ENCODE results near the gene ANKFY1.

Gene ANKFY1

GRCh38 chr17:4178651-4179050 lies 85.1 kb downstream of the ANKFY1 start:
- no peak for DNase-seq

DNA sequence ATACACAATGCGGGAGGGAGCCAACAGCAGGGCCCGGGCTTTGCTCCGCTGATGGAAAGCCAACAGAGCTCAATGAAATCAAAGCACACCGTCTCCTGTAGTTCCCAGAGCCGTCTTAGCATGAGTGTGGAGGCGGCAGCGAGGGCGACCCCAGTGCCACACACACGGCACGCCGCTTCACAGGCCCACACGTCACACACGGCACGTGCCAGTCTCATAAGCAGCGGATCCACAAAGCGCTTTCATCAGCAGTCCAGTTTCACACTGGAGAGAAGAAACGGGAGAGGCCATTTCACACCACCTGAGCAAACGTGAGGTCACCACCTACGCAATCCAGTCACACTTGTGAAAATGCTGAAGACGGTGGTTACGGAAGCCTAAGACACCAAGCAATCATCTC lies 86.0 kb downstream of the ANKFY1 start:
- no peak for DNase-seq

GRCh38 chr17:4176808-4177472 lies 86.8 kb downstream of the ANKFY1 start:
- no peak for DNase-seq

DNA sequence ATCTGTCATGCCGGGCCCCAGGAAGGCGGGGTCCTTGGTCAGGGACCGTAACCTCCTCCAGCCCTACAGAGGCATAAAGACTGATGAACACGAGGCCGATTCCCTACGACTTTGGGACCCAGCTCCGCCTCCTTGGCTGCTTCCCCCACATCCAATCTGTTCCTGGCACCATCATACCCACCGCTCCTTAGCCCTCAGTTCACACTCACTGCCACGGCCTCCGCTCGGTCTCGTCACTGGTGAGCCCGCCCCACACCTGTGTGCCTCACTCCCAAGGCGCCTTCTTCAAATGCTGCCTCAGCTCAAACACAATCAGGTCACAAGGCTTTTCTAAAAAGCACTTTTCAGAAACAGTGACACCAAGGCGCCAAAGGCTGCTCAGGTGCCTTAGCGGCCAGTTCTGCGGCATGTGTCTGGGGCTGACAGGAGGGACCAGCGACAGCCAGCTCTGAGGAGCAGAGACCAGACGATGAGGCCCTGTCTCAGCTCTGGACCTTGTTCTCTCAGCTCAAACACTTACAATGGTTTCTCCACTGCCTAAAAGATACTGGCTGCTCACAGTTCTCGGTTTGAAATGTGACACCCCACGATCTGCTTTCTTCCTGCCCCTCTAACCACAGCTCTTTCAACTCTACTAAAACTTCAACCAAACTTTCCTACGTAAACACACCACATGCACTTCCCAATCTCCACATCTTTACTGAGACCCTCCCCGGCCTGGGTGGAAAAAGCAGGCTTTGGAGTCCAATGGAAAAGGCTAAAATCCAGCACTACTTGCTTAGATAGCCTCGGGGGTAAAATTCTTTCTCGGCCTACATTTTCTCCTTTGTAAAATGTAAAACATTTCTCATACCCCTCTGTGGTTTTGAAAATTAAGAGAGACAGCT lies 87.6 kb downstream of the ANKFY1 start:
- no peak for DNase-seq

DNA sequence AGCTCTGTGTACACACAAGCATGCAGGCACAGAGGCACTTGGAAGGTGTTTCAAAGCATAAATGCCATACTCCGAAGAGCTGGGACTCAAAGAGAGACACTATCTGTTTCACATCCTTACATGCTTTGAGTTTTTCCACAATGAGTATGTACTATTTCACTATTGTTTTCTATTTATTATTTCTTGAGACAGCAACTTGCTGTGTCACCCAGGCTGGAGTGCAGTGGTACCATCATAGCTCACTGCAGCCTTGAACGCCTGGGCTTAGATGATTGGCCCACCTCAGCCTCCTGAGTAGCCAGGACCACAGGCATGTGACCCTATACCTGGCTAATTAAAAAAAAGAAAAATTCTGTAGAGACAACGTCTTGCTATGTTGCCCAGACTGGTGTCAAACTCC lies 89.2 kb downstream of the ANKFY1 start:
- DNase-seq = no peak

DNA sequence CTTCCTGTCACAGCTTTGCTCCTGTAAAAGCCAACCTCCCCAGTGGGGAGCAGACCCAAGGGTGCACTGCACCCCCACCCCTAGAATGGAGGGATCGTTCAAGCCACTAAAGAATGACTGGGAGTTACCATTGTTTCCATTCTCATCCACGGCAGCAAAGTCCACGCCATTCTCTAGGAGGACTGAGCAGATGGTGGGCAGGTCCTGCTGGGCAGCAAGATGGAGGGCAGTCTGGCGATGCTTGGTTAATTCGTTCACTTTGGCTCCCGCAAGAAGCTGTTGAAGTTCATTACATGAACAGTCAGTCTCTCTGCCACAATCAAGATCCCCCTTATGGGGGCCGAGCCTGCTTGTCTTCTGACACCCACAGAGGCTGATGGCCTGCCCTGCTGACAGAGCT lies 90.0 kb downstream of the ANKFY1 start:
- peak in 2 of 14 donors; percentile 13 to 72 for DNase-seq

DNA sequence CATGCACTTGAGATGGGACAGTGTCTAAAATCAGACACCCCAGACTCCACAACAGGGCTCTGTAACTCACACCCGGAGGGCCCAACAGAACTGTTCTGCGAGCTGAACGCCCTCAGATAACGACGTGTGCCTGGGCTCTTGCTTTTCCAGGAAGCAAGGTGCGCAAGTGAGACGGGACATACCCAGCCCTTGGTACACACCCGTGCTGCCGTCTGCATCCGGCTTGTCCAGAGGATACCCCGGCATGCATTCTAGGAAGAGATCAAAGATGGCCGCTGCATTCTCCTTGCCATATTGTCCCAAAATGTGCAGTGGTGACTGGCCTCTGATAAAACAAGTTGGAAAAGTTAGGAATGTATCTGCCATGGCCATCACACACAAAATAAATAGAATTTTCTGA lies 91.4 kb downstream of the ANKFY1 start:
- DNase-seq = no peak

DNA sequence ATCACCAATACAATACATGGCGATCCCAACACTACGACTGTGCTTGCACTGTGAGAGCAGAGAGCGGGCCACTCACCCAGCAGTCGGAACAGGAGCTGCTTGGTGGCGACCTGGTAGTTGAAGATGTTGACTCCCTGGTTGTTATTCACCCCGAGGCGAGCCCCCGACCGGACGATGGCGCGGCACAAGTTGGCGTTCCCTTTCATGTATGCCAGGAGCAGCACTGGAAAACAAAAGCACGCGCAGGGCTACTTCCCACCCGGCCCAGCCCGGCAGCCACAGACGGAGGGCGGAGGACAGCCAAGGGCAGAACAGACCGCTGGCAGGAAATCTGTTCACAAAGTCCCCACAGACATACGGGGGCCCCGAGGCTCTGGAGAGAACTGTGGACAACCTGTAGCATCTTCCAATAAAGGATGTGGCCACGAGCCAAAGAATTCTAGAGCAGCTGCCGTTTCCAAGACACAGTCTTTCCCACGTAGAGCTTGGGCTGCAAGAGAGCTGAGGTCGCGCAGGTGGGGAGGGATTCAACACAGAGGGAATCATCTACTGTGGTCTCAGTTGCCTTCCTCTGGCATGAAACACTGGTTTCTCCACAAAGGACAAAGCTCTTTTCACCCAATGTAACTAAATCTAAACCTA lies 93.0 kb downstream of the ANKFY1 start:
- no peak for DNase-seq

DNA sequence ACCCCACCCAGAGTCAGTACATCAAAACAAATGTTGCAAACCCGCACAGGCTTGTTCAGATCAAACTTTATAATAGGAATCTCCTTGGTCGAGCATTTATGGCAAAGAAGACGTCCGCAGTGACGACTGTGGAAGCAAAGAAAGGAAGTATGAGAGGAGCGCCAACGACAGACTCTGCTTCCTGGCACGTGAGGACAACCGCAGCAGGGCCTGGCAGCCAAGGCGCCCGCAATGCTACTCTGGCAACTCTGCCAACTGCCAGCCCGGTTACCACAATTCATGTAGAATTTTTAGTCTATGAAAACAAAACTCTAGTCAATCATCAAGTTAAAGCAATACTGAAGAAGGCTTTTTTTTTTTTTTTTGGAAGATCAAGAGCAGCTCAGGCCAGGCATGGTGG lies 96.0 kb downstream of the ANKFY1 start:
- DNase-seq = peak in 1 of 14 donors; percentile 58

- DNase-seq = no peak
These were observed 97.4 kb downstream of the ANKFY1 start for GRCh38 chr17:4166419-4166818.

DNA sequence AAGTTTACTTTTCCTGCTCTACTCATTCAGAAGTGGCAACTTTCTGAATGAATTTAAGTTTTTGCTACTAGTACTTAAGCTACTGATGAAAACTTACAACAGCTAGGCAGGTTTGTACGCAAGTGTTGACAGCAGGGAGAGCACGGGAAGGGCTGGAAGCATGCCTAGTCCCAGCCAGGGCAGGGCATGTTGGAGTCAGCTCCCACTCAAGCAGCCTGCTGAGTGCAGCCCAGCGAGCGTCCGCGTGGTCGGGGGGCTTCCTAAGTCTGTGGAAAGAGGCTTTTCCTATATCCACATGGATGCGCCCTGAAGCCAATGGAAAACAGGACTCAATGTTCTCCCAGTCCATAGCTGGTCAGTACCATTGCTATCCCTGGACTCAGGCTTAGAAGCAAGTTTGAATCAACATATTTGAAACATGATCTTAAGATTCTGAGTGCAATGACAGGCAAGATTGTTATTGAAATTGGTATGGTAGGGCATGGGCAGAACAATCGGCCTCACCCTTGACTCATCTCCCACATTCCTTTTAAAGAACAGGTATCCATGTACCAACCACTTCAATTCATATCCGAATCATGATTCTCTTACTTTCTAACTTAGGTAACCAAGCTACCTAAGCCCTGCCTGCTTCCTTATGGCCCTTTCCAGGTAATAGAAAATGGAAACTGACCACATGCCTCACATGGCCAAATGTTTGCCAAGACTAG lies 98.3 kb downstream of the ANKFY1 start:
- DNase-seq = no peak

- DNase-seq = peak in 1 of 14 donors; percentile 9
These were observed 99.8 kb downstream of the ANKFY1 start for GRCh38 chr17:4163951-4164350.

GRCh38 chr17:4162775-4163466 lies 100.9 kb downstream of the ANKFY1 start:
- peak in 1 of 14 donors; percentile 3 for DNase-seq

- DNase-seq = no peak
These were observed 101.5 kb downstream of the ANKFY1 start for GRCh38 chr17:4162321-4162720.

- peak in 3 of 14 donors; percentile 15 to 49 (median 20) for DNase-seq
These were observed 101.8 kb downstream of the ANKFY1 start for GRCh38 chr17:4161967-4162305.

- peak in 1 of 14 donors; percentile 49 for DNase-seq
These were observed 102.4 kb downstream of the ANKFY1 start for GRCh38 chr17:4161192-4161966.

DNA sequence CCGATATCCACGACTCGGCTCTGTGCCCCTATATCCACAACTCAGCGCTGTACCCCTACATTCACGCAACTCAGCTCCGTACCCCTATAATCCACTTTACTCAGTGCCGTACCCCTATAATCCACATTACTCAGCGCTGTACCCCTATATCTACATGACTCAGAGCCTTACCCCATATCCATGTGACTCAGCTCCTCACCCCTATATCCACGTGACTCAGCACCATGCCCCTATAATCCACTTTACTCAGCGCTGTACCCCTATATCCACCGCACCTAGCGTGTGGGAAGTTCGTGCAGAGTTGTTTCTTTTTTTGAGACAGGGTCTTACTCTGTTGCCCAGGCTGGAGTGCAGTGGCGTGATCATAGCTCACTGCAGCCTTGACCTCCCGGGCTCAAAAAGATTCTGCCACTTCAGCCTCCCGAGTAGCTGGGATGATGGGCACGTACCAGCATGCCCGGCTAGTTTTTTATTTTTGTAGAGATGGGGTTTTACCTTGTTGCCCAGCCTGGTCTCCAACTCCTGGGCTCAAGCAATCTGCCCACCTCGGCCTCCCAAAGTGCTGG lies 103.4 kb downstream of the ANKFY1 start:
- DNase-seq = no peak

- no peak for DNase-seq
These were observed 104.0 kb downstream of the ANKFY1 start for GRCh38 chr17:4159761-4160160.

DNA sequence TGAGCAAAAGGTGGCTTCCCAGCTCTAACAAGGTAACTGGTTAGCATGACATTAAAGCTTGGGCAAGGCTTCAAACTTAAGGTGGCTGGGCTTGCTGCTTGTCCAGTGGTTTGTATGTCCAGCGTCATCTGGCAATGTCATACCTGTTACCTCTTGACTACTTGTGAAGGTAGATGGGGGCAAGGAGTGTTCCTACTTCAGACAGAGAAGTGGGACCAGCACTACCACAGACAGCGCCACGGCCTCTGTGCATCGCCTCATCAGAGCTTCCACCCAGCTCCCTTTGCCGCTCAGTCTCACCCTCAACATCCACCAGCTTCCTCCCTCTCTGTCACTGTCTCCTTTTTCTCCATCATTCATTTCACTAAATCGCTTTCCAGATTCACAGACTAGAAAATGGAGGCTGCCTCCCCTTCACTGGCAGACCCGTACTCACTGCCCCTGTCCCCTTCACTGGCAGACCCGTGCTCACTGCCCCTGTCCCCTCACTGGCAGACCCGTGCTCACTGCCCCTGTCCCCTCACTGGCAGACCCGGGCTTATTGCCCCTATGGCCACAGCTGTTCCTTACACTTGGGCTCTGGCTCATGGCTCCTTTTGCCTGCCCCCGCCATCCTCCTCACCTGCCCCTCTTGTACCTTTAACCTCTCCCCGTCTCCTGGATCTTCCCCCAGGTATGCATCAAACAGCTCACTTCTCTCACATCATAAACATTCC lies 106.0 kb downstream of the ANKFY1 start:
- DNase-seq = no peak

DNA sequence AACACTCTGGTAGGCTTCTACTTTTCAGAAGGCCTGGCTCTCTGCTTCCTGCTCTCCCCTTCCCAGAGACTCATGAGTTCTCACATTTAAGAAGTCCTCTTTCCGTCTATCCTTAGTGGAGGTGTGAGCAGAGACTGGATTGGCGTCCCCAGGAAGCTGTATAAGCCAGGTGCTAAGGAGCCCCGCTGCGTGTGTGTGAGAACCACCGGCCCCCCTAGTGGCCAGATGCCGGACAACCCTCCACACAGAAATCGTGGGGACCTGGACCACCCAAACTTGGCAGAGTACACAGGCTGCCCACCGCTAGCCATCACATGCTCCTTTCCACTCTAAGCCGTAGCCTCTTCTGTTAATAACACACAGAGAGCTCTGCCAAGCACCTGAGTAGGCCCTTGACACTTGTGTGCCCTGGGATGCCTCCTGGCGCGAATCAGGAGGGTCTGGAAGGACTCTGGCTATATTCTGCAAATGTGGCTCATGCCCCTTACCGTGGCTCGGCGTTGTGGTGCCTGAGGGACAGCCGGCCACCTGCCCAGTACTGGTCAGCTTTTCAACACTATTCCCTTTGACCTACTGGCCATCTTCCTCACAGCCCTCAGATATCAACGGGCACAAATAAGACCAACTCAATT lies 106.9 kb downstream of the ANKFY1 start:
- no peak for DNase-seq

Data from C1 segment of cervical spinal cord (tissue), 14 donors.